NOMO-1 (cell line): ENCODE results near the gene CNTNAP2.
"Not testable (repeated sequence)": the region's sequence is repeated elsewhere in the genome, so short reads cannot be mapped to it uniquely, and the experiment has no call there.

ENCODE experiments used
- DNase-seq, 2 experiments: peaks; one replicate each; lab custom pipeline; 2025; ENCODE audit not compliant: unreplicated experiment in 2 of 2; lab: John Stamatoyannopoulos, UW

Gene CNTNAP2

DNA sequence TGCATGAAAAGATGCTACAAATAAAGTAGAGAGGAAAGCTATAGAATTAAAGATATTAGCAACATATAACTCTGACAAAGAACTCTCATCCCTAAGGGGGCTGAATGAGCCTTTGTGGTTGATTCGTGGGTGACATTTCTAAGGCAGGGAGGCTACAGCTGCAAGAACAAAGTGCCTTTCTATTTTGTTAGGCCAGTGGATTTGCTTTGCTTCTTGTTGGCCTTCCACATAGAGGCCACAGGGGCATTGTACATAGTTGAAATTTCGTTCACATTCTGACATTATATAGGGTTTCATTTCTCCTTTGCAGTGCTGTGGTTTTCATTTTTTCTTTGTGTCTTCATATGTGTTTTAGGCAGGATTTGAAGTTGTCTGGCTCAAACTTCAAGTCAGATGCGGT lies 1654.7 kb downstream of the CNTNAP2 start:
- DNase-seq, result peak in 1 of 2 experiments; percentile 23

DNA sequence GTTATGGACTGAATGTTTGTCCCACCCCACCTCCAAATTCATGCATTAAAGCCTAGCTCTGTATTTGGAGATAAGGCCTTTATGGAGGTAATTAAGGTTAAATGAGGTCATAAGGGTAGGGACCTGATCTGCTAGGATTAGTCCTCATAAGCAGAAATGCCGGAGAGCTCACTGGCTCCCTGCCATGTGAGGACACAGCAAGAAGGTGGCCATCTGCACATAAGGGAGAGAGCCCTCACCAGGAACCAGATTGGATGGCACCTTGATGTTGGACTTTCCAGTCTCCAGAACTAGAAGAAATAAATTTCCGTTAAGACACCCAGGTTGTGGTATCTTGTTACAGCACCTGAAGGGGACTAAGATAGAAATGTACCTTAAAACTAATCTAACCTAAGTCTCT lies 1657.9 kb downstream of the CNTNAP2 start:
- DNase-seq, result no peak

- DNase-seq, result no peak
Observed at GRCh38 chr7:147775516-147776284, 1659.1 kb downstream of the CNTNAP2 start.

- DNase-seq, result no peak
Observed at GRCh38 chr7:147777309-147777708, 1660.7 kb downstream of the CNTNAP2 start.

GRCh38 chr7:147779949-147780348 lies 1663.3 kb downstream of the CNTNAP2 start:
- no peak for DNase-seq

GRCh38 chr7:147796581-147796980 lies 1680.0 kb downstream of the CNTNAP2 start:
- no peak for DNase-seq

GRCh38 chr7:147798001-147798400 lies 1681.4 kb downstream of the CNTNAP2 start:
- DNase-seq, result no peak

GRCh38 chr7:147801762-147802161 lies 1685.2 kb downstream of the CNTNAP2 start:
- not testable (repeated sequence) for DNase-seq

GRCh38 chr7:147803151-147803550 lies 1686.5 kb downstream of the CNTNAP2 start:
- DNase-seq, result no peak

GRCh38 chr7:147803606-147804005 lies 1687.0 kb downstream of the CNTNAP2 start:
- DNase-seq, result no peak

DNA sequence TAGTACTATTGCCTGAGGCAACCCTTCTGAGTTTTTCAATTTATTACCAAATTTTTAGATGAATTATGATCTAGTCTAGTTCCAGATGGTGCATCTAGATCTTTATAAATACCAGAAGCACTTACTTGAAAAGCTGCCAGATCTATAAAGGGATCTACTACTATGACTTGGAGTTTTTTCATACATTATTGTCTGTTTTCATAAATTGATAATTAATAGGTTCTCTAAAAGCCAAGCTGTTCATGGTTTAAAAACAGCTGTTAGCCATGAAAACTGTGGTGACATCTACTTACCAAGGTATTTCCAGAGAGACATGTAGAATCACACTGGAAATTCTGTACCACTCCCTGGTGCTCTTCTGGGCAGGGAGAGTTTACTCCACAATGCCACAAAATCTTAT lies 1687.4 kb downstream of the CNTNAP2 start:
- DNase-seq, result no peak

- DNase-seq, result no peak
Observed at GRCh38 chr7:147805996-147806576, 1689.5 kb downstream of the CNTNAP2 start.

DNA sequence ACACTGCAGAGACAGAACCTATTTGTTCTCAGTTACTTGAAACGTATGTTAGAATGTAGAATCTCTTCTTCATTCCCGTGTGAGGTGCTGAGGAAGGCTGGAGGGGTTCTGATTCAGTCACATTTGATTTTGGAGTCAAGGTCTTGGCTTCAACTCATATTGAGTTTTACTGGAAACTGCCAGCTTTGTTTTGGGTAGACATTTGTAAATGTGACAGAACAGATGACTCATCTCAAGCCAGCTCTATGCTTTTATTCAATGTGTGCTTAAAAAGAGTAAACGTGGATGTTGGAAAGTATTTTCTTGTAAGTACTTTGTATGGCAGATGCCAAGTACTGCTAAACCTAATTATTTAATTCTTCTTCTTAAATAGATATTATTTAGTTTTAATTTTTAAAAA lies 1693.2 kb downstream of the CNTNAP2 start:
- no peak for DNase-seq

DNA sequence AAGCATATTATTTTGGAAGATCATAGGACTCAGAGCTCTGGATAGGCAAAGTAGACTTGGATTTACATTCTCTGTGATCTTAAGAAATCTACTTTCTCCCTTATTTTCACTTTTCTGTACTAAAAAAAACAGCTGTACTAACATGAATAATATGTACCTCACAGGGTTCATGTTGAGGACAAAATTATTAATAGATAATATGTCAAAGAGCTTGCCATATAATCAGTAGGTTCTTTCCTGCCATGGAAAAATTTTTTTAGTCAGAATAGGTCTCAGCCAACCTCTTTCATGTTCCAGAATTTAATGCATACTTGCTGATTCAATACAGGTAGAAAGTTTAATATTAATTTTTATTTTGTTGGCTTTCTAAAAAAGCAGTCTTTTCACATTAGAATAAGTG lies 1693.7 kb downstream of the CNTNAP2 start:
- DNase-seq, result no peak

DNA sequence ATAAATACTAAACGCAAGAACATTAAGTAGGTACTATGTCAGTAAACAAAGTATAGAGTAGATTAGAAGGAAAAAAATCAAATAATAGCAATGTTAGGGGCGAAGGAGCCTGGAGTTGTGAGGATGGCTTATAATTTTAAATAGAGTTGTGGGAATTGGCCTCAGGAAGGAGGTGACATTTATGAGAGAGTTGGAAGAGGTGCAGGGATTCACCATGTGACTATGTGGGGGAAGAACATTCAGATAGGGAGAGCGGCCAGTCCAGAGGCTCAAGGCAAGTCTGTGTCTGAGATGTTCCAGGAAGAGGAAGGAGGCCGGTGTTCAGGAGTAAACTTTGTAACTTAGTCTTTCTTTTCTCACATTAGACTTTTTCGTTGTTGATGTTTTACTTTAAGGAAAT lies 1695.3 kb downstream of the CNTNAP2 start:
- DNase-seq, result no peak

DNA sequence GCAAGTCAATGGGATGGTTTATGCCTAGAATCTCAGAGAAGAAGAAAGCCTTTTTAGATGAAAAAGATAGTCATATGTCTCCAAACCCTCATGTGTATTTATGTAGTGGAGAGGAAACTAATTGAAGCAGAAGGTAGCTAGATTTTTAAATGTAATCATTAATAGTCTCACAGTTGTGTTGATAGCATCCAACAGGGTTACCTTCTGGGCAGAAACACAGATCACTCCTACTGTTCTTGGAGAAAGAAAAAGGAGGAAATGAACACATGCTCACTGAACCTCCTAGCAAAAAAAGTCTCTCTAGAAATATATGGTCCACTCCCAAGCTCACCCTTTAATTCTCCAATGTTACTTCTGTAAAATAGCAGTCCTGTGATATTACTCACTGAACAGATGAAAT lies 1696.7 kb downstream of the CNTNAP2 start:
- no peak for DNase-seq

DNA sequence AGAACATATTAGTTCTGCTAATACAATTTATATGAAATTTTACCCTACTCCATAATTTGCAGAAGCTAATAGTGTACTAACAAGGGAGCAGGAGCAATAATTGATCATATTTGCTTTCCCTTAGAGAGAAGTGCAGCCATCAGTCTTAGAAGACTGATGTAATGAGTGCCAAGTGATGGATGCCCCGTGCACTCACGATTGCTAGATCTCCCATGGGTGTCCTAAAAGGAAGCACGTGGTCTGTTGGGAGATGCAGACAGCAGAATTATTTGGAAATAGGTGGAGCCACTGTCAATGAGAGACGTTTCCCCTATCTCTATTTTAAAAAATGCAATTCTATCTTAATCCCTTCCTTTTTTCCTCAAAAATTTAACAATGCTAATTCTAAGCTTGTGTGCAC lies 1701.7 kb downstream of the CNTNAP2 start:
- no peak for DNase-seq

- no peak for DNase-seq
Observed at GRCh38 chr7:147824671-147825070, 1708.1 kb downstream of the CNTNAP2 start.

- DNase-seq, result no peak
Observed at GRCh38 chr7:147829016-147829415, 1712.4 kb downstream of the CNTNAP2 start.

DNA sequence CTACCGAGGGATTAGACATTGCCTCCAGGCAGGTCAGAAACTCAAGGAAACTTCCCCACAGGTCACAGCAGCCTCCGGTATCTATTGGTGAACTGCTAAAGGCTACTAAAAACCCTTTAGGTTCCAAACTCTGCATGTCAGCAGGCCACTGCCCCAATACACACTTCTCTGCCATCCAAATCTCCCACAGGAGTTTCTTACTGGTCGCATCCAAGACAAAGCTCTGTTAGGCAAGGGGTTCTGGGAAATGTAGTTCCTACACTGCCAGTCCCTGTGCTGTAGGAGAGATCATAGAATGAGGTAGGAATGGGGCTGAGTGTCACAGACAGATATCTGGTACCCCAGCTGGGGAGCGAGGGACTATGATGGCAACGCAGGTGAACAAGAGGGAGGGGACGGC lies 1717.0 kb downstream of the CNTNAP2 start:
- DNase-seq, result no peak

- DNase-seq, result no peak
Observed at GRCh38 chr7:147833970-147834369, 1717.4 kb downstream of the CNTNAP2 start.

DNA sequence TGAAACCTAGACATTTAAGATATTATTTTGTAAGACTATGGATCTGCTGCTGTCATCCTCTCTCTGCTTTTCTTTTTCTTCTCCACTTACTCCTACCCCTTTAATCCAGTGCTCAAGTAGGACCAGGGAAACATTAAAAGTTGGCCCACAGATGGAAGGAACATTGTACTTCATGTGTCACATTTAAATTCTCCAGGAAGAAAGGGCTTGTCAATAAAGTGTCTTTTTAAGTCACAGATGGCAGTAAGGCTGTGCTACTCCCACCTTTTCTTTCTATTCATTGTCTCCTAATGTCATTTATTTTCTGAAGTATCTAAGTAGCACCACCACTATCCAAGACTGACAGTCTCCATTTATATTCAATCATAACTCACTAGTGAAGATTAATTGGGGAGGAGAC lies 1736.2 kb downstream of the CNTNAP2 start:
- DNase-seq, result no peak
